B cell (primary cell): ENCODE measurements around the gene ZNF280C. TPM values are rescaled to one million over a fixed set of nuclear protein-coding genes. Genes with fewer than 3 reads are reported as not detected.

Experiments
- ATAC-seq: fragments of 200-7000 bp; cut with Tn5 transposase; one replicate; pipeline ENCODE4 v1.10.0; 2021; ENCODE audit warnings: low read depth, mild to moderate bottlenecking, moderate number of reproducible peaks, moderate library complexity
- CTCF ChIA-PET: fragments of 350-600 bp; sonication (Branson Sonifier 250); formaldehyde crosslinking; loops from one replicate; lab custom pipeline; 2021; ENCODE audit warnings: antibody characterized with exemption, inconsistent platforms; lab: Charles Lee
- POLR2A ChIA-PET: fragments of 350-600 bp; sonication (Branson Sonifier 250); formaldehyde crosslinking; loops from one replicate; lab custom pipeline; 2021; ENCODE audit warnings: antibody characterized with exemption; lab: Charles Lee
- DNase-seq: peaks from one replicate; pipeline ENCODE4 v3.0.0; 2013
- H2AFZ ChIP-seq: 2 replicates; pipeline ENCODE4 v1.6.1; 2012; ENCODE audit warnings: mild to moderate bottlenecking, low read depth, low read length; ENCODE audit not compliant: insufficient read depth, poor library complexity, severe bottlenecking
- H3K27ac ChIP-seq, 2 donors: 1 replicate in 1 of 2; 2 replicates in 1 of 2; pipeline ENCODE4 v1.5.1; 2012 to 2013; ENCODE audit warnings: low read length in 2 of 2, mild to moderate bottlenecking in 2 of 2, moderate library complexity in 1 of 2
- H3K27me3 ChIP-seq, 4 experiments: fragments of 200-600 bp in 1 of 4; sonication (generic) in 1 of 4; replicated peaks in 1 of 4; 1 replicate in 2 of 4; 2 replicates in 2 of 4; pipeline versions ENCODE4 v1.6.1 to v1.7.0; 2013 to 2016; ENCODE audit warnings: low read length in 3 of 4, mild to moderate bottlenecking in 2 of 4, mixed read lengths in 1 of 4, moderate library complexity in 1 of 4; ENCODE audit not compliant: insufficient read depth in 4 of 4, control insufficient read depth in 3 of 4; ENCODE audit errors: control extremely low read depth in 1 of 4
- H3K36me3 ChIP-seq, 2 experiments: replicated peaks in 1 of 2; 1 replicate in 1 of 2; 2 replicates in 1 of 2; pipeline versions ENCODE4 v1.6.1 to v1.7.1; 2013; ENCODE audit warnings: low read length in 1 of 2; ENCODE audit not compliant: insufficient read depth in 2 of 2, control insufficient read depth in 1 of 2; ENCODE audit errors: control extremely low read depth in 1 of 2, extremely low read depth in 1 of 2
- H3K4me1 ChIP-seq, 2 donors: fragments of 200-600 bp in 1 of 2; sonication (generic) in 1 of 2; 1 replicate in 1 of 2; 2 replicates in 1 of 2; pipeline versions ENCODE4 v1.5.1 to v1.6.1; 2013 to 2017; ENCODE audit warnings: low read length in 2 of 2; ENCODE audit not compliant: control insufficient read depth in 2 of 2, insufficient read depth in 2 of 2
- H3K4me2 ChIP-seq: replicated peaks from 2 replicates; pipeline ENCODE3; 2012; ENCODE audit warnings: mild to moderate bottlenecking, low read depth, low read length; ENCODE audit not compliant: poor library complexity, severe bottlenecking
- H3K4me3 ChIP-seq, 5 experiments: fragments of 200-600 bp in 1 of 5; sonication (generic) in 1 of 5; 1 replicate in 3 of 5; 2 replicates in 2 of 5; pipeline versions ENCODE4 v1.5.1 to v1.7.0; 2011 to 2016; ENCODE audit warnings: low read length in 4 of 5, mild to moderate bottlenecking in 4 of 5, low read depth in 2 of 5, control low read depth in 1 of 5, moderate library complexity in 1 of 5; ENCODE audit not compliant: insufficient read depth in 1 of 5; ENCODE audit errors: control extremely low read depth in 1 of 5, extremely low read depth in 1 of 5
- H3K79me2 ChIP-seq: fragments of 200-600 bp; sonication (generic); one replicate; pipeline ENCODE4 v1.6.0; 2016; ENCODE audit warnings: low read length; ENCODE audit not compliant: control insufficient read depth, insufficient read depth
- H3K9ac ChIP-seq: fragments of 200-600 bp; sonication (generic); 2 replicates; pipeline ENCODE4 v1.6.1; 2017; ENCODE audit warnings: mild to moderate bottlenecking, low read length, moderate library complexity
- H3K9me3 ChIP-seq, 3 donors: one replicate each; pipeline versions ENCODE4 v1.6.1 to v1.7.1; 2013; ENCODE audit warnings: low read length in 2 of 3; ENCODE audit not compliant: control insufficient read depth in 2 of 3, insufficient read depth in 1 of 3; ENCODE audit errors: control extremely low read depth in 1 of 3
- H4K20me1 ChIP-seq: 2 replicates; pipeline ENCODE4 v1.6.0; 2012; ENCODE audit warnings: mild to moderate bottlenecking, low read length; ENCODE audit not compliant: insufficient read depth, control insufficient read depth, poor library complexity, severe bottlenecking
- H3K27ac Mint-ChIP-seq: one replicate; pipeline ENCODE4 v1.8.0; 2021; ENCODE audit warnings: mixed read lengths
- H3K27me3 Mint-ChIP-seq: one replicate; pipeline ENCODE4 v1.8.0; 2021; ENCODE audit warnings: mixed read lengths
- H3K4me1 Mint-ChIP-seq: one replicate; pipeline ENCODE4 v1.8.0; 2021; ENCODE audit warnings: mixed read lengths
- H3K4me3 Mint-ChIP-seq: one replicate; pipeline ENCODE4 v1.8.0; 2021; ENCODE audit warnings: mixed read lengths
- H3K9me3 Mint-ChIP-seq: one replicate; pipeline ENCODE4 v1.8.0; 2022; ENCODE audit warnings: mixed read lengths; ENCODE audit not compliant: insufficient read depth
- EZH2 ChIP-seq: IDR thresholded peaks from 2 replicates; pipeline ENCODE4 v1.6.1; 2012; ENCODE audit warnings: borderline replicate concordance, low read depth, mild to moderate bottlenecking, moderate library complexity, low read length; ENCODE audit not compliant: insufficient read depth, poor library complexity, severe bottlenecking
- WGBS: methylation state at CpG from one replicate; pipeline ENCODE4 v1.1.5; 2013; ENCODE audit warnings: missing lambda C conversion rate; ENCODE audit not compliant: insufficient coverage; 5-methylcytosine and 5-hydroxymethylcytosine counted together
- intact Hi-C: fragments of 100-400 bp; cut with micrococcal nuclease; formaldehyde crosslinking; loops from one replicate; pipeline ENCODE4 v1.10.0; 2022
- polyA plus RNA-seq: library from polyadenylated mRNA; depleted of rRNA; stranded (reverse); fragments of >200 nt; gene quantifications from 2 replicates; pipeline ENCODE4 v1.2.3, GENCODE V29; 2012
- total RNA-seq, 2 donors: library from RNA; stranded (reverse); fragments of 120-200 nt in 1 of 2; gene quantifications; 1 replicate in 1 of 2; 2 replicates in 1 of 2; pipeline versions ENCODE4 v1.2.3 to v1.2.4, GENCODE V29; 2013 to 2022
- TF ChIP-seq, protein P1 (sequence below): fragments of 200-600 bp; IDR thresholded peaks from one replicate; pipeline ENCODE4 v1.8.0; 2022; ENCODE audit warnings: antibody characterized with exemption, mild to moderate bottlenecking

The ZNF280C gene
- total and polyA plus RNA-seq, 2 donors (not counting 1 experiment from before 2014, with no cell fraction given): 2.3 to 7.0 TPM

- TF ChIP-seq EZH2: no peak
- TF ChIP-seq, protein P1, sequence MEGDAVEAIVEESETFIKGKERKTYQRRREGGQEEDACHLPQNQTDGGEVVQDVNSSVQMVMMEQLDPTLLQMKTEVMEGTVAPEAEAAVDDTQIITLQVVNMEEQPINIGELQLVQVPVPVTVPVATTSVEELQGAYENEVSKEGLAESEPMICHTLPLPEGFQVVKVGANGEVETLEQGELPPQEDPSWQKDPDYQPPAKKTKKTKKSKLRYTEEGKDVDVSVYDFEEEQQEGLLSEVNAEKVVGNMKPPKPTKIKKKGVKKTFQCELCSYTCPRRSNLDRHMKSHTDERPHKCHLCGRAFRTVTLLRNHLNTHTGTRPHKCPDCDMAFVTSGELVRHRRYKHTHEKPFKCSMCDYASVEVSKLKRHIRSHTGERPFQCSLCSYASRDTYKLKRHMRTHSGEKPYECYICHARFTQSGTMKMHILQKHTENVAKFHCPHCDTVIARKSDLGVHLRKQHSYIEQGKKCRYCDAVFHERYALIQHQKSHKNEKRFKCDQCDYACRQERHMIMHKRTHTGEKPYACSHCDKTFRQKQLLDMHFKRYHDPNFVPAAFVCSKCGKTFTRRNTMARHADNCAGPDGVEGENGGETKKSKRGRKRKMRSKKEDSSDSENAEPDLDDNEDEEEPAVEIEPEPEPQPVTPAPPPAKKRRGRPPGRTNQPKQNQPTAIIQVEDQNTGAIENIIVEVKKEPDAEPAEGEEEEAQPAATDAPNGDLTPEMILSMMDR: no peak
- ATAC-seq (no peak), DNase-seq (no peak)
- intact Hi-C loops: no loop called here
- peaks cover 12% of the 10 kb centered on the region for H3K4me1 Mint-ChIP-seq
- Histone ChIP-seq H3K4me2 (no peak overlapping the region), H3K9ac (no peak overlapping the region), H3K79me2 (peaks cover 14% of the 10 kb centered on the region), H3K4me1 (peaks cover 4 to 10% of the 10 kb centered on the region in 2 donors), H4K20me1 (no peaks in the 10 kb centered on the region), H2AFZ (no peak overlapping the region), H3K27ac (no peak overlapping the region), H3K27me3 (no peaks in the 10 kb centered on the region), H3K4me3 (no peak overlapping the region), H3K9me3 (no peaks in the 10 kb centered on the region), H3K36me3 (no peaks in the 10 kb centered on the region)
- CTCF ChIA-PET: no interaction called here
- H3K27ac Mint-ChIP-seq: no peak overlapping the region
- POLR2A ChIA-PET: no interaction called here
- no peaks in the 10 kb centered on the region for H3K27me3 Mint-ChIP-seq
- no peaks in the 10 kb centered on the region for H3K9me3 Mint-ChIP-seq
- no peak overlapping the region for H3K4me3 Mint-ChIP-seq
Observed at GRCh38 chrX:130263016-130263415, 5.7 kb downstream of the ZNF280C start.

GRCh38 chrX:130262231-130262630, 6.5 kb downstream of the ZNF280C start:
- Mint-ChIP-seq H3K4me1 (peaks cover 5% of the 10 kb centered on the region), H3K27me3 (no peaks in the 10 kb centered on the region), H3K9me3 (no peaks in the 10 kb centered on the region), H3K27ac (no peak overlapping the region), H3K4me3 (no peak overlapping the region)
- intact Hi-C loops: no loop called here
- WGBS: no CpG with 5 or more reads among the region's 3 CpGs
- Histone ChIP-seq H3K9me3 (no peaks in the 10 kb centered on the region), H3K36me3 (no peaks in the 10 kb centered on the region), H3K9ac (no peak overlapping the region), H3K4me1 (peaks cover under 1 to 2% of the 10 kb centered on the region in 2 donors), H3K27me3 (no peaks in the 10 kb centered on the region), H3K4me3 (no peak overlapping the region), H3K79me2 (peaks cover 14% of the 10 kb centered on the region), H2AFZ (no peak overlapping the region), H3K27ac (no peak overlapping the region), H3K4me2 (no peak overlapping the region), H4K20me1 (no peaks in the 10 kb centered on the region)
- CTCF ChIA-PET: no interaction called here
- TF ChIP-seq, protein P1: no peak
- TF ChIP-seq EZH2: no peak
- ATAC-seq (no peak), DNase-seq (no peak)
- POLR2A ChIA-PET: no interaction called here
